Esophagus muscularis mucosa (tissue), 4 donors: Measurements from ENCODE around the gene TRAPPC13.

ENCODE experiments used
- CTCF ChIP-seq, 3 experiments: fragments of 200-600 bp in 2 of 3; fragments of 450-650 bp in 1 of 3; sonication (generic) in 2 of 3; IDR thresholded peaks; one replicate each; pipeline ENCODE4 v1.5.1; 2017 to 2019; ENCODE audit warnings: antibody characterized with exemption in 3 of 3, mild to moderate bottlenecking in 2 of 3, moderate library complexity in 1 of 3
- EP300 ChIP-seq: sonication (generic); formaldehyde crosslinking; IDR thresholded peaks from one replicate; pipeline ENCODE4 v1.6.1; 2017; ENCODE audit warnings: antibody characterized with exemption
- POLR2A ChIP-seq: fragments of 450-650 bp; IDR thresholded peaks from one replicate; pipeline ENCODE4 v1.6.1; 2017; ENCODE audit warnings: antibody characterized with exemption, moderate library complexity, mild to moderate bottlenecking, low read depth
- POLR2AphosphoS5 ChIP-seq, 2 donors: sonication (generic); formaldehyde crosslinking; IDR thresholded peaks; one replicate each; pipeline ENCODE4 v1.6.1; 2017; ENCODE audit warnings: antibody characterized with exemption in 2 of 2

GRCh38 chr5:65695896-65696295, 71.1 kb downstream of the TRAPPC13 start:
- TF ChIP-seq CTCF (IDR thresholded peaks at IDR 0.05), result no peak
- no peak for TF ChIP-seq EP300
- TF ChIP-seq POLR2A, result no peak
- TF ChIP-seq POLR2AphosphoS5 (IDR thresholded peaks at IDR 0.05), result no peak
